Pancreas (tissue), 10 donors: ENCODE measurements around the gene BFSP2. TPM values are rescaled to one million over a fixed set of nuclear protein-coding genes. Genes with fewer than 3 reads are reported as not detected.
"Not testable (repeated sequence)": the region's sequence is repeated elsewhere in the genome, so short reads cannot be mapped to it uniquely, and the experiment has no call there.

Experiments used
- ATAC-seq, 4 donors: fragments of 200-7000 bp; cut with Tn5 transposase; one replicate each; pipeline versions ENCODE4 v1.8.0 to v1.9.1; 2020; ENCODE audit warnings: mild to moderate bottlenecking in 4 of 4, moderate library complexity in 4 of 4
- DNase-seq, 6 donors: peaks; one replicate each; pipeline ENCODE4 v3.0.0-alpha.2; 2020
- FAIRE-seq: peaks from 2 replicates; lab custom pipeline; 2012; peaks lifted over from hg19 to GRCh38; lab: Jason Lieb, UNC
- H3K27ac ChIP-seq, 4 donors: fragments of 200-600 bp; sonication (generic); 1 replicate in 3 of 4; 2 replicates in 1 of 4; pipeline versions ENCODE4 v1.5.0 to v1.8.0; 2020
- H3K27me3 ChIP-seq, 4 donors: fragments of 200-600 bp; one replicate each; pipeline ENCODE4 v1.8.0; 2021
- H3K36me3 ChIP-seq, 3 donors: fragments of 200-600 bp; sonication (generic) in 1 of 3; one replicate each; pipeline versions ENCODE4 v1.5.0 to v1.8.0; 2020 to 2021
- H3K4me1 ChIP-seq, 3 donors: fragments of 200-600 bp; one replicate each; pipeline ENCODE4 v1.8.0; 2021
- H3K4me3 ChIP-seq, 4 donors: fragments of 200-600 bp; sonication (generic) in 2 of 4; one replicate each; pipeline versions ENCODE4 v1.5.0 to v1.8.0; 2020 to 2021
- H3K9me3 ChIP-seq, 4 donors: fragments of 200-600 bp; one replicate each; pipeline ENCODE4 v1.8.0; 2021
- CTCF ChIP-seq, 4 donors: fragments of 200-600 bp; sonication (generic) in 3 of 4; IDR thresholded peaks; one replicate each; pipeline versions ENCODE4 v1.5.0 to v1.8.0; 2021; ENCODE audit warnings: antibody characterized with exemption in 4 of 4
- WGBS, 2 donors: extraction: QIAGEN DNeasy Blood & Tissue Kit; methylation state at CpG; one replicate each; pipeline ENCODE4 v1.1.7; 2013; 5-methylcytosine and 5-hydroxymethylcytosine counted together
- intact Hi-C, 3 donors: fragments of 100-400 bp; cut with DNase I; formaldehyde crosslinking; loops; one replicate each; pipeline versions ENCODE4 v1.11.1 to v1.14.2; 2022
- polyA plus RNA-seq, 2 donors: library from polyadenylated mRNA; stranded (reverse); fragments of 200-250 nt; gene quantifications; one replicate each; pipeline ENCODE4 v1.2.3, GENCODE V29; 2013
- total RNA-seq, 6 donors: library from RNA; stranded (reverse); fragmentation: NEBNext Ultra II Directional in 4 of 6; extraction: Animal tissue kit (Norgen Biotek cat#: 25700) in 4 of 6; gene quantifications; one replicate each; pipeline versions ENCODE4 v1.2.1 to v1.2.4, GENCODE V29; 2021 to 2023
- donor health status: healthy with polysubstance abuse.
- donor health status: DM: no; HTN: no; CAD: no; lungs with moderate emphysema.
- donor health status: DM: no; HTN: no; CAD: no.
- donor health status: control.
- donor health status: control.
- donor health status: Bipolar disorder and iron deficiency.
- donor health status: DM: yes; HTN: yes; CAD: no.
- donor health status: DM: no; HTN: no; CAD: no.
- donor health status: DM: no; HTN: no; CAD: no.
- donor health status: DM: yes; HTN: yes; CAD: no.

BFSP2 gene
- total and polyA plus RNA-seq, 8 donors: not detected

- no peak overlapping the region for H3K4me3 ChIP-seq
- TF ChIP-seq CTCF (IDR thresholded peaks at IDR 0.05): no peak
- 95 to 100% methylated on average over 1 of the region's 1 CpG for WGBS, 2 donors
These were observed 115.3 kb downstream of the BFSP2 start for GRCh38 chr3:133515127-133515526.

GRCh38 chr3:133520286-133520685 lies 120.4 kb downstream of the BFSP2 start:
- no peaks in the 10 kb centered on the region for H3K36me3 ChIP-seq
- no peak overlapping the region for H3K4me3 ChIP-seq
- H3K27me3 ChIP-seq: no peaks in the 10 kb centered on the region
- no peak overlapping the region for H3K27ac ChIP-seq
- DNase-seq (no peak), FAIRE-seq (no peak), ATAC-seq (no peak)
- intact Hi-C loops: no loop called here
- no peak for TF ChIP-seq CTCF (IDR thresholded peaks at IDR 0.05)
- peaks cover 0 to 5% (median 0%) of the 10 kb centered on the region in 3 donors for H3K4me1 ChIP-seq
- H3K9me3 ChIP-seq: no peaks in the 10 kb centered on the region

More at GRCh38 chr3:133515127-133515526, 115.3 kb downstream of the BFSP2 start:
- Histone ChIP-seq H3K4me1 (no peaks in the 10 kb centered on the region), H3K9me3 (no peaks in the 10 kb centered on the region), H3K27ac (no peak overlapping the region), H3K27me3 (no peaks in the 10 kb centered on the region), H3K36me3 (no peaks in the 10 kb centered on the region)
- ATAC-seq (no peak), DNase-seq (no peak), FAIRE-seq (no peak)
- intact Hi-C loops: no loop called here

- H3K27ac ChIP-seq, H3K4me1 ChIP-seq, intact Hi-C loops, H3K4me3 ChIP-seq, FAIRE-seq, DNase-seq, H3K36me3 ChIP-seq, H3K9me3 ChIP-seq, H3K27me3 ChIP-seq: not testable (repeated sequence)
- ATAC-seq: peak in 1 of 4 donors; percentile 22
- 72 to 76% methylated on average over 4 of the region's 4 CpGs for WGBS, 2 donors
These were observed 121.1 kb downstream of the BFSP2 start for GRCh38 chr3:133520938-133521337.

- H3K27me3 ChIP-seq: no peaks in the 10 kb centered on the region
- ATAC-seq (no peak), FAIRE-seq (no peak), DNase-seq (no peak)
- no peak overlapping the region for H3K27ac ChIP-seq
- H3K36me3 ChIP-seq: no peaks in the 10 kb centered on the region
- peaks cover 0 to 5% (median 0%) of the 10 kb centered on the region in 3 donors for H3K4me1 ChIP-seq
- no peaks in the 10 kb centered on the region for H3K9me3 ChIP-seq
- no peak for TF ChIP-seq CTCF (IDR thresholded peaks at IDR 0.05)
- intact Hi-C loops: no loop called here
- H3K4me3 ChIP-seq: no peak overlapping the region
- 45 to 69% methylated on average over 5 of the region's 5 CpGs for WGBS, 2 donors
These were observed 122.1 kb downstream of the BFSP2 start for GRCh38 chr3:133521946-133522345.

GRCh38 chr3:133523758-133524157 lies 123.9 kb downstream of the BFSP2 start:
- H3K27ac ChIP-seq: peak overlapping the region in 2 of 4 donors; percentile 6 to 18
- ATAC-seq (peak; percentile 91 to 98 (median 96)), DNase-seq (peak in 2 of 6 donors; percentile 28 to 32)
- 20 to 23% methylated on average over 3 of the region's 3 CpGs for WGBS, 2 donors
- intact Hi-C loops, H3K4me1 ChIP-seq, H3K36me3 ChIP-seq, H3K9me3 ChIP-seq, H3K27me3 ChIP-seq, FAIRE-seq, H3K4me3 ChIP-seq: not testable (repeated sequence)

Other genes with a start within 250 kb of the BFSP2 start
- gene CDV3, start 173.6 kb downstream of the BFSP2 start, total RNA-seq: 10 to 100 TPM; 52.0 to 92.9 (median 85.5) TPM
- gene CDV3, start 173.6 kb downstream of the BFSP2 start, polyA plus RNA-seq: 10 to 100 TPM; 27.6 to 38.4 TPM